Endothelial cell of umbilical vein (primary cell): Measurements from ENCODE around the gene HNRNPC. TPM values are rescaled to one million over a fixed set of nuclear protein-coding genes. Genes with fewer than 3 reads are reported as not detected.

Experiments
- BruUV-seq: library from RNA; stranded (reverse); fragments of 400-500 nt; replicated peaks from 2 replicates; lab custom pipeline; 2021; lab: Mats Ljungman, UMichigan
- CTCF ChIA-PET: fragments of 300-600, 350-600 bp; sonication (Branson Sonifier 250); formaldehyde crosslinking; loops from one replicate; lab custom pipeline; 2021; ENCODE audit warnings: antibody characterized with exemption, inconsistent platforms; lab: Charles Lee
- POLR2A ChIA-PET: fragments of 300-600, 350-600 bp; sonication (Branson Sonifier 250); formaldehyde crosslinking; loops from one replicate; lab custom pipeline; 2021; ENCODE audit warnings: antibody characterized with exemption, inconsistent platforms; lab: Charles Lee
- DNase-seq: peaks from one replicate; pipeline ENCODE4 v3.0.0-alpha.2; 2011; ENCODE audit warnings: low read depth, low spot score
- FAIRE-seq: peaks from 2 replicates; lab custom pipeline; 2011; peaks lifted over from hg19 to GRCh38; lab: Jason Lieb, UNC
- H2AFZ ChIP-seq: 2 replicates; pipeline ENCODE4 v1.6.0; 2012; ENCODE audit warnings: low read depth, low read length, control low read depth, inconsistent platforms
- H3K27ac ChIP-seq: 2 replicates; pipeline ENCODE4 v1.5.1; 2011; ENCODE audit warnings: low read depth, mild to moderate bottlenecking, control low read depth, low read length, moderate library complexity; ENCODE audit not compliant: insufficient read depth
- H3K27me3 ChIP-seq, 2 experiments: 2 replicates each; pipeline versions ENCODE4 v1.6.0 to v1.6.1; 2011; ENCODE audit warnings: low read length in 2 of 2, mixed read lengths in 1 of 2; ENCODE audit not compliant: control insufficient read depth in 2 of 2, insufficient read depth in 2 of 2
- H3K36me3 ChIP-seq, 2 experiments: 2 replicates in 1 of 2; 3 replicates in 1 of 2; pipeline ENCODE4 v1.5.1; 2011; ENCODE audit warnings: low read length in 2 of 2, mild to moderate bottlenecking in 1 of 2, moderate library complexity in 1 of 2; ENCODE audit not compliant: control insufficient read depth in 2 of 2, insufficient read depth in 2 of 2; ENCODE audit errors: extremely low read depth in 1 of 2
- H3K4me1 ChIP-seq: 3 replicates; pipeline ENCODE4 v1.5.1; 2011; ENCODE audit warnings: mild to moderate bottlenecking, low read length; ENCODE audit not compliant: control insufficient read depth, insufficient read depth; ENCODE audit errors: extremely low read depth
- H3K4me2 ChIP-seq: 2 replicates; pipeline ENCODE4 v1.6.1; 2011; ENCODE audit warnings: low read length, control low read depth, mixed read lengths; ENCODE audit not compliant: insufficient read depth
- H3K4me3 ChIP-seq, 3 experiments: fragments of 200-600 bp in 1 of 3; sonication (generic), shearing (Covaris generic) in 1 of 3; replicated peaks in 1 of 3; 2 replicates each; pipeline ENCODE4 v1.5.1; 2011 to 2016; ENCODE audit warnings: control low read depth in 3 of 3, low read length in 3 of 3, mild to moderate bottlenecking in 2 of 3, inconsistent platforms in 1 of 3, low read depth in 1 of 3, moderate library complexity in 1 of 3; ENCODE audit not compliant: insufficient read depth in 1 of 3
- H3K79me2 ChIP-seq: 2 replicates; pipeline ENCODE4 v1.6.0; 2012; ENCODE audit warnings: low read length, inconsistent platforms; ENCODE audit not compliant: control insufficient read depth, insufficient read depth
- H3K9ac ChIP-seq: replicated peaks from 2 replicates; pipeline ENCODE3; 2011; ENCODE audit warnings: low read length, control low read depth; ENCODE audit not compliant: insufficient read depth; ENCODE audit errors: extremely low read depth
- H3K9me1 ChIP-seq: replicated peaks from 3 replicates; pipeline ENCODE4 v1.6.0; 2011; ENCODE audit warnings: mild to moderate bottlenecking, low read length; ENCODE audit not compliant: control insufficient read depth, insufficient read depth; ENCODE audit errors: extremely low read depth
- H3K9me3 ChIP-seq: replicated peaks from 2 replicates; pipeline ENCODE4 v1.5.1; 2012; ENCODE audit warnings: low read length, inconsistent platforms; ENCODE audit not compliant: control insufficient read depth, insufficient read depth
- H4K20me1 ChIP-seq: replicated peaks from 2 replicates; pipeline ENCODE3; 2011; ENCODE audit warnings: mild to moderate bottlenecking, low read length; ENCODE audit not compliant: control insufficient read depth, insufficient read depth; ENCODE audit errors: extremely low read depth
- CTCF ChIP-seq, 2 donors: IDR thresholded peaks; 1 replicate in 1 of 2; 2 replicates in 1 of 2; pipeline ENCODE4 v1.5.1; 2011; ENCODE audit warnings: low read length in 2 of 2, mild to moderate bottlenecking in 2 of 2, moderate library complexity in 2 of 2, control low read depth in 1 of 2, inconsistent platforms in 1 of 2, low read depth in 1 of 2; ENCODE audit not compliant: insufficient read depth in 1 of 2; ENCODE audit errors: extremely low read depth in 1 of 2
- EZH2 ChIP-seq: IDR thresholded peaks from 2 replicates; pipeline ENCODE4 v1.6.1; 2012; ENCODE audit warnings: borderline replicate concordance, low read depth, mild to moderate bottlenecking, moderate library complexity, low read length, inconsistent platforms; ENCODE audit not compliant: severe bottlenecking
- FOS ChIP-seq: IDR thresholded peaks from 2 replicates; pipeline ENCODE4 v1.6.1; 2011; ENCODE audit warnings: mild to moderate bottlenecking, low read length, moderate library complexity, borderline replicate concordance; ENCODE audit not compliant: insufficient read depth
- GATA2 ChIP-seq: IDR thresholded peaks from 2 replicates; pipeline ENCODE4 v1.7.0; 2011; ENCODE audit warnings: low read depth, mild to moderate bottlenecking, moderate library complexity, mixed read lengths, low read length; ENCODE audit not compliant: insufficient read length, insufficient read depth
- JUN ChIP-seq: IDR thresholded peaks from 2 replicates; pipeline ENCODE4 v1.6.1; 2011; ENCODE audit warnings: borderline replicate concordance, low read depth; ENCODE audit not compliant: insufficient read length, insufficient read depth
- MAX ChIP-seq: IDR thresholded peaks from 2 replicates; pipeline ENCODE4 v1.6.1; 2011; ENCODE audit not compliant: insufficient read depth, insufficient read length
- MYC ChIP-seq: IDR thresholded peaks from one replicate; pipeline ENCODE4 v1.6.1; 2011; ENCODE audit warnings: mild to moderate bottlenecking, low read depth, low read length
- POLR2A ChIP-seq: IDR thresholded peaks from 2 replicates; pipeline ENCODE4 v1.6.1; 2012; ENCODE audit warnings: low read depth, mild to moderate bottlenecking, control low read depth, low read length
- POLR2AphosphoS5 ChIP-seq: IDR thresholded peaks from 2 replicates; pipeline ENCODE4 v1.6.1; 2012; ENCODE audit warnings: low read depth, mild to moderate bottlenecking, control low read depth, low read length, moderate library complexity; ENCODE audit not compliant: insufficient read depth
- dilution Hi-C: fragments of 300-500 bp; cut with MboI; formaldehyde crosslinking; loops from one replicate; pipeline ENCODE4 v1.15.0; 2019; ENCODE audit warnings: low sequenced_read_pairs; ENCODE audit not compliant: extremely low pct_ligation_motif_present
- intact Hi-C: fragments of 100-400 bp; cut with micrococcal nuclease; formaldehyde crosslinking; loops from one replicate; pipeline ENCODE4 v1.10.0; 2022
- polyA plus RNA-seq, 4 experiments: library from polyadenylated mRNA; depleted of rRNA in 3 of 4; stranded (reverse) in 3 of 4; unstranded in 1 of 4; fragments of >200 nt; gene quantifications; 2 replicates each; pipeline versions ENCODE4 v1.2.1 to v1.2.3, GENCODE V29; 2011 to 2012; ENCODE audit warnings: missing spikeins in 1 of 4
- total RNA-seq: library from RNA; stranded (reverse); gene quantifications from 2 replicates; pipeline ENCODE4 v1.2.3, GENCODE V29; 2021

The HNRNPC gene
- total and polyA plus RNA-seq, 2 donors (not counting 3 experiments of a cell fraction or from before 2014, with no cell fraction given) = 531 to 674 TPM

- H3K36me3 ChIP-seq = peaks cover 24 to 44% of the 10 kb centered on the region in 2 experiments
- H3K4me1 ChIP-seq = no peaks in the 10 kb centered on the region
- H3K27ac ChIP-seq = no peak overlapping the region
- CTCF ChIA-PET = no interaction called here
- H4K20me1 ChIP-seq = peaks cover 3% of the 10 kb centered on the region
- no peaks in the 10 kb centered on the region for H3K9me3 ChIP-seq
- H3K9me1 ChIP-seq = no peaks in the 10 kb centered on the region
- no peak overlapping the region for H3K4me2 ChIP-seq
- no peak overlapping the region for H2AFZ ChIP-seq
- no TSS peak for BruUV-seq
- H3K4me3 ChIP-seq = no peak overlapping the region
- intact Hi-C loops (no loop called here), dilution Hi-C loops (no loop called here)
- H3K9ac ChIP-seq = no peak overlapping the region
- DNase-seq (no peak), FAIRE-seq (no peak)
- H3K27me3 ChIP-seq = no peaks in the 10 kb centered on the region
- peaks cover 3% of the 10 kb centered on the region for H3K79me2 ChIP-seq
- TF ChIP-seq JUN (no peak), POLR2A (peak; percentile 60), POLR2AphosphoS5 (peak; percentile 26)
- POLR2A ChIA-PET = no interaction called here
These were observed 63.3 kb downstream of the HNRNPC start for GRCh38 chr14:21205678-21206581.

GRCh38 chr14:21205026-21205677 lies 64.1 kb downstream of the HNRNPC start:
- no peak overlapping the region for H2AFZ ChIP-seq
- DNase-seq = no peak
- H3K9ac ChIP-seq = no peak overlapping the region
- H3K4me1 ChIP-seq = no peaks in the 10 kb centered on the region
- H3K27me3 ChIP-seq = no peaks in the 10 kb centered on the region
- no TSS peak for BruUV-seq
- H3K9me3 ChIP-seq = no peaks in the 10 kb centered on the region
- ChIA-PET CTCF (no interaction called here), POLR2A (no interaction called here)
- peaks cover 2% of the 10 kb centered on the region for H4K20me1 ChIP-seq
- no peak overlapping the region for H3K4me2 ChIP-seq
- peaks cover 3% of the 10 kb centered on the region for H3K79me2 ChIP-seq
- no peak overlapping the region for H3K27ac ChIP-seq
- intact Hi-C loops (no loop called here), dilution Hi-C loops (no loop called here)
- no peak for FAIRE-seq
- H3K36me3 ChIP-seq = peaks cover 24 to 44% of the 10 kb centered on the region in 2 experiments
- TF ChIP-seq POLR2A (no peak), EZH2 (no peak), GATA2 (no peak), POLR2AphosphoS5 (no peak), CTCF (IDR thresholded peaks at IDR 0.05; ENCODE audit: extremely low read depth in 1 of 2, insufficient read depth in 1 of 2, low read depth in 1 of 2, low read length in 2 of 2) (no peak), MAX (no peak), FOS (no peak), MYC (no peak), JUN (no peak)
- no peaks in the 10 kb centered on the region for H3K9me1 ChIP-seq
- H3K4me3 ChIP-seq = no peak overlapping the region
